ENCODE data around the gene TSC22D1.

The TSC22D1 gene

DNA sequence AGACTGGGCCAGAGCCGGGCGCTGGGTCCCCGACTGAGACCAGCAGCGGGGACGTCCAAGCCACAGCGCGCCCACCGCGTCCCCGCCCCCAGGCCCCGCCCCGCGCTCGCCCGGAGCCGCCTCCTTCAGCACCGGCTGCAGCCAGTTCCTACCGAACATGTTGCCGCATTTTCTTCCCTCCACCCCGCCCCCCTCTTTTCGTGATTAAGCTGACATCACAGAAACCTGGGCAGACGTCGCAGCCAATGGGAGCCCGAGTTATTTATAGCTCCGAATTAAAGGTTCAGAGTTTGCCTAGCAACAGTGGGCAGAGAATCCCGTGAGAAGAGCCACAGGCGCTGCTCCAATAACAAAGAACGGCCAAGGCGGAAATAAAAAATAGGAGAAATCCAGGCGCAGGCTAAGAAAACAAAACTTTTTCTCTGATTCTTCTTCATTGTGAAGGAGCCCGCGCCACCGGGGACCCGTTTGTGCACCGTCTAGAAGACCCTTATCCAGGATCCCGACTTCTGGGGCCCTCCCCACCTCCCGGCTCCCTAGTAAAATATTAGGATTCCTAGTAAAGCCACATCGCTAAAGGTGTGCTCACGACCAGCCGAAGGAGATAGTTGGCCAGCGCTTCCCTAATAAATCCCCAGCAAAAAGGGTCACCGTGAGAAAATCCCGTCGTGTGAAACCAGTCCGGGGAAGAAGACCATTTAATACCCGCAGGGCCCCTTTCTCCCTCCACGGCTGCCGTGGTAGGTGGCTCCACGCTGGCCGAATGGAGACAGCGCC lies 140.8 kb downstream of the TSC22D1 start:
- H3K4me3 ChIP-seq (ENCODE audit: low read depth, low read length) = peak overlapping the region; percentile 62
- peak; percentile 96 for DNase-seq (ENCODE audit: low read depth)
- TF ChIP-seq, protein P1, sequence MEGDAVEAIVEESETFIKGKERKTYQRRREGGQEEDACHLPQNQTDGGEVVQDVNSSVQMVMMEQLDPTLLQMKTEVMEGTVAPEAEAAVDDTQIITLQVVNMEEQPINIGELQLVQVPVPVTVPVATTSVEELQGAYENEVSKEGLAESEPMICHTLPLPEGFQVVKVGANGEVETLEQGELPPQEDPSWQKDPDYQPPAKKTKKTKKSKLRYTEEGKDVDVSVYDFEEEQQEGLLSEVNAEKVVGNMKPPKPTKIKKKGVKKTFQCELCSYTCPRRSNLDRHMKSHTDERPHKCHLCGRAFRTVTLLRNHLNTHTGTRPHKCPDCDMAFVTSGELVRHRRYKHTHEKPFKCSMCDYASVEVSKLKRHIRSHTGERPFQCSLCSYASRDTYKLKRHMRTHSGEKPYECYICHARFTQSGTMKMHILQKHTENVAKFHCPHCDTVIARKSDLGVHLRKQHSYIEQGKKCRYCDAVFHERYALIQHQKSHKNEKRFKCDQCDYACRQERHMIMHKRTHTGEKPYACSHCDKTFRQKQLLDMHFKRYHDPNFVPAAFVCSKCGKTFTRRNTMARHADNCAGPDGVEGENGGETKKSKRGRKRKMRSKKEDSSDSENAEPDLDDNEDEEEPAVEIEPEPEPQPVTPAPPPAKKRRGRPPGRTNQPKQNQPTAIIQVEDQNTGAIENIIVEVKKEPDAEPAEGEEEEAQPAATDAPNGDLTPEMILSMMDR (IDR thresholded peaks at IDR 0.05; ENCODE audit: insufficient read depth, low read depth, low read length, missing control alignments) = no peak

DNA sequence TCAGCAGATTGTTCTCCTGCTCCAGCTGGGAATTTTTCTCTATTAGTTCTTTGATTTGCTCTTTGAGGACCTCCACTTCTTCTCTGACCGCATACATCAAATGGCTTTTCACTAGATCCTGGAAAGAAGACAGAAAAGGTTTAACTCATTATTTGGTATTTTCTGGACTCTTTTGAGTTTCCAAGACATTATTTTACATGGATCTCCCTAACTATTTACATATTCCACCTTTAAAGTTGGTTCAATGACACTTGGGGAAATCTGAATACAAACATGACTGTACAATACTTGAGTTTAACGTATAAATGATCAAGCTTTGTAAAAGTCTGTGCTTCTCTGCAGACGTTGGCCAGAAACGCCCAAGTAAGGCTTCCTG lies 141.4 kb downstream of the TSC22D1 start:
- peak overlapping the region; percentile 20 for H3K4me3 ChIP-seq (ENCODE audit: low read depth, low read length)
- DNase-seq (ENCODE audit: low read depth) = no peak
- TF ChIP-seq, protein P1 (IDR thresholded peaks at IDR 0.05; ENCODE audit: insufficient read depth, low read depth, low read length, missing control alignments) = no peak

DNA sequence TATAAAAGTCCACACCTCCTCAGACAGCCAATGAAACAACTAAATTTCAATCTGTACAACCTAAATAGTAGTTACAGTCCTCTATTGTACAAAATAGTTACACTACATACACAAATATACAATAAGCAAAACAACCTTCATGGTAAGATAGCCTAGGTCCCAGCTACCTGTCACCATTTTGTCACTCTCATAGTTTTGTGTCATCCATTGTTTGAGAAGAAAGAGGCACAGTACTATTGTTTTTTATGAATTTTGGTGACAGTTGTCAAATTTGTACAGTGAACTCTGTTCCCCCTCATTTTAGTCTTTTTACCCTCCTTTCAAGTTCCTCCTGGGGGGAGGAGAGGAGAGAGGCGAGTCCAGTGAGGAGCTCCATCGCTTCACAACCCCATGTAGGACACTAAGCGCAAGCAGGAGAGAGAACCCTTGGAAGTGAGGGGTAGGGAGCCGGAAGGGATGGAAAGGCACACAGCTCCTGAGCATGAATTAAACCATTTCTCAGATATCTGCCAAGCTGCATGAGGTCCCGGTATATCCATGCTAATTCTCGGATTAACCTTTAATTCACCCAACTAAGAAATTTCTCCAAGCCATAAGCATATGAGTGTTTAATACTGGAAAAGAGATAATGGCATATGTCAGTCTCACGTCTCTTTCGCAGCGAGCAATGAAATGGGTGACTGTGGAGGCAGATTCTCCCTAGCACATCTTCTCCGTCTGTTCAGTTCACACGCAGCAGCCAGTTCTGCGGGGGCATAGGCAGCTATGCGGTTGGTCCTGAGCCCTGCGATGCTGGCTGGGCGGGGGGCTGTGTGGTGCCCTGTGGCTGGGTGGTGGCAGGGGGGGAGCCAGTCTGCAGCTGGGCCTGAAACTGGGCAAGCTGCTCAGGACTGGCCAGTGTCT lies 142.0 kb downstream of the TSC22D1 start:
- TF ChIP-seq, protein P1 (IDR thresholded peaks at IDR 0.05; ENCODE audit: insufficient read depth, low read depth, low read length, missing control alignments) = no peak
- no peak for DNase-seq (ENCODE audit: low read depth)
- no peak overlapping the region for H3K4me3 ChIP-seq (ENCODE audit: low read depth, low read length)

DNA sequence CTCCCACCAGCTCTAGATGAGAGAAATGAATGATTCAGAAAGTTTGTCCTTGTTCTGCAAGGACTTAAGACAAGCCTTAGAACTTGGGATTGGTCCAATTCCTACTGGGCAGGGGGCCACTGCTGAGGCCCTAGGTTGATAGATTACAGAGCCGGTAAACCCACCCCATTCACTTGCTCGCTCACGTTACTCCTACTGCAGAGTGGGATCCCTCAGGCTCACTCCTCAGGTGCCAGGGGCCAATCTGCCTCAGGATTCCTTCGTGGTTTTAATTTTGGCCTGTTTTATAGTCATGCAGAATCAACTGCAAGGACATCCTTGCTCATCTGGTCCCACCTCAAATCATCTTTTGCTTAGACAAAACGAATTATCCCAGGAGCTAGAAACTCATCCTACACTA lies 143.5 kb downstream of the TSC22D1 start:
- H3K4me3 ChIP-seq (ENCODE audit: low read depth, low read length) = no peak overlapping the region
- TF ChIP-seq, protein P1 (IDR thresholded peaks at IDR 0.05; ENCODE audit: insufficient read depth, low read depth, low read length, missing control alignments) = no peak
- DNase-seq (ENCODE audit: low read depth) = no peak

DNA sequence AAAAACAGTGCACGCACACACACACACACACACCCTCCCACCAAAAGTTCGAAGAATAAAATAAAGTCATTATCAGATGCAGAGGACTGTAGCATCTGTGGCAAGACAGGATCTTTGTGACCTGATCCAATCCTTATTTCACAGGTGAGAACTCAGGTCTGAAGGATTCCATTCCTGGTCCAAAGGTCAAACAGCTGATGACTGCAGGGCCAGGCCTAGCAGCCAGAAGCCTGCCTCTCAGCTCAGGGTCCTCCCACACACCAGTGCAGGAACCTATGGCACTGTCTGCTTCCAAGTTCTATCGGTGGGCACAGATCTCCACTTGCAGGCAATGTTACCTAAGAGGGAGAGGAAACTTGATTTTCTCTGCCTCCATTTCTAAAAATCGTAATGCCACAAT lies 145.0 kb downstream of the TSC22D1 start:
- no peak overlapping the region for H3K4me3 ChIP-seq (ENCODE audit: low read depth, low read length)
- DNase-seq (ENCODE audit: low read depth) = no peak
- TF ChIP-seq, protein P1 (IDR thresholded peaks at IDR 0.05; ENCODE audit: insufficient read depth, low read depth, low read length, missing control alignments) = no peak

DNA sequence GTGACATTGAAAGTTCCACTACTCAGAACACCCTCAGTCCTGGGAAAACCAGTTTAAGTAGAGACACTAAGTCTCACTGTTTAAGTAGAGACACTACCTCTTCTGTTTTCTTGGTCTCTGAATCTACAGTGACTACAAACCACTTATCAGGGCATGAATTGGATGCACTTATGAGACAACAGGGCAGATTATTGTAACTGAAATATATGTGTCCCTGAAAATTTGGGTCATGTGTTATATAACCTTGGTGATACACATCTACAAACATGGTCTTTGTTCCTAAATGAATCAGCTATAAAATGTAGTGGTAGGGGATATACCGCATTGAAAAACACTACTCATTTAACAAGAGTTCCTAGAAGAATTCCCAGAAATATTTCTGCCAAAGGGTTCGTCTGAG lies 146.8 kb downstream of the TSC22D1 start:
- TF ChIP-seq, protein P1 (IDR thresholded peaks at IDR 0.05; ENCODE audit: insufficient read depth, low read depth, low read length, missing control alignments) = no peak
- H3K4me3 ChIP-seq (ENCODE audit: low read depth, low read length) = no peak overlapping the region
- DNase-seq (ENCODE audit: low read depth) = no peak

Data from GM12865 (cell line).